Hepatocyte (in vitro differentiated cells): ENCODE data around the gene PAPPA. TPM values are rescaled to one million over a fixed set of nuclear protein-coding genes. Genes with fewer than 3 reads are reported as not detected.

ENCODE experiments used
- DNase-seq: peaks from one replicate; pipeline ENCODE4 v3.0.0-alpha.2; 2016; ENCODE audit warnings: low spot score
- H2AFZ ChIP-seq: fragments of 200-600 bp; sonication (generic); 2 replicates; pipeline ENCODE4 v1.6.0; 2016; ENCODE audit warnings: antibody characterized with exemption, mild to moderate bottlenecking
- H3K27ac ChIP-seq: fragments of 200-600 bp; sonication (generic); 2 replicates; pipeline ENCODE4 v1.5.1; 2016; ENCODE audit warnings: mild to moderate bottlenecking
- H3K27me3 ChIP-seq: fragments of 200-600 bp; sonication (generic); 2 replicates; pipeline ENCODE4 v1.6.1; 2016
- H3K36me3 ChIP-seq: fragments of 200-600 bp; sonication (generic); replicated peaks from 2 replicates; pipeline ENCODE4 v1.5.1; 2016; ENCODE audit warnings: low read depth; ENCODE audit not compliant: insufficient read depth
- H3K4me1 ChIP-seq: fragments of 200-600 bp; sonication (generic); 2 replicates; pipeline ENCODE4 v1.5.1; 2016; ENCODE audit warnings: mild to moderate bottlenecking, moderate library complexity; ENCODE audit not compliant: insufficient read depth
- H3K4me2 ChIP-seq: fragments of 200-600 bp; sonication (generic); 2 replicates; pipeline ENCODE4 v1.6.0; 2016
- H3K4me3 ChIP-seq: fragments of 200-600 bp; sonication (generic); 2 replicates; pipeline ENCODE4 v1.5.1; 2016; ENCODE audit warnings: mild to moderate bottlenecking
- H3K79me2 ChIP-seq: fragments of 200-600 bp; sonication (generic); 2 replicates; pipeline ENCODE4 v1.6.0; 2017; ENCODE audit warnings: mild to moderate bottlenecking
- H3K9me2 ChIP-seq: fragments of 200-600 bp; sonication (generic); replicated peaks from 2 replicates; pipeline ENCODE4 v1.6.0; 2017; ENCODE audit warnings: mild to moderate bottlenecking; ENCODE audit not compliant: insufficient read depth
- H3K9me3 ChIP-seq: fragments of 200-600 bp; sonication (generic); 2 replicates; pipeline ENCODE4 v1.5.1; 2016; ENCODE audit warnings: low read depth, mild to moderate bottlenecking
- H4K20me1 ChIP-seq: fragments of 200-600 bp; sonication (generic); 2 replicates; pipeline ENCODE4 v1.6.0; 2016; ENCODE audit warnings: mild to moderate bottlenecking; ENCODE audit not compliant: insufficient read depth, poor library complexity, severe bottlenecking
- EZH2 ChIP-seq: fragments of 200-600 bp; sonication (generic); IDR thresholded peaks from 2 replicates; pipeline ENCODE4 v1.6.1; 2016; ENCODE audit warnings: antibody characterized with exemption, mild to moderate bottlenecking, borderline replicate concordance
- EZH2phosphoT487 ChIP-seq: fragments of 200-600 bp; sonication (generic); IDR thresholded peaks from one replicate; pipeline ENCODE4 v1.6.1; 2018; ENCODE audit warnings: antibody characterized with exemption, mild to moderate bottlenecking, low read depth, moderate library complexity; ENCODE audit not compliant: unreplicated experiment, severe bottlenecking
- WGBS: methylation state at CpG from one replicate; pipeline ENCODE4 v1.1.6; 2016; ENCODE audit warnings: low lambda C conversion rate; ENCODE audit errors: missing lambda C conversion rate; 5-methylcytosine and 5-hydroxymethylcytosine counted together
- polyA plus RNA-seq: library from polyadenylated mRNA; unstranded; fragments of >200 nt; fragmentation: Nextera tagmentation; extraction: Ambion mirVana; gene quantifications from 2 replicates; pipeline ENCODE4 v1.2.1, GENCODE V29; 2016
- total RNA-seq: library from RNA; depleted of rRNA; stranded (reverse); fragments of >200 nt; gene quantifications from 2 replicates; pipeline ENCODE4 v1.2.3, GENCODE V29; 2014
- TF ChIP-seq, protein P1 (sequence below): fragments of 200-600 bp; sonication (generic); IDR thresholded peaks from 2 replicates; pipeline ENCODE4 v1.5.1; 2016; ENCODE audit warnings: antibody characterized with exemption, mild to moderate bottlenecking; ENCODE audit not compliant: poor library complexity

PAPPA gene
- total and polyA plus RNA-seq, 2 experiments from 2014 or later, result 2.8 to 12.3 TPM

- Histone ChIP-seq H3K27me3 (no peaks in the 10 kb centered on the region), H3K4me3 (no peak overlapping the region), H3K9me3 (no peaks in the 10 kb centered on the region), H3K79me2 (no peaks in the 10 kb centered on the region), H3K27ac (no peak overlapping the region), H3K4me2 (no peak overlapping the region), H3K9me2 (no peaks in the 10 kb centered on the region), H3K4me1 (no peaks in the 10 kb centered on the region), H2AFZ (no peak overlapping the region), H4K20me1 (no peaks in the 10 kb centered on the region), H3K36me3 (no peaks in the 10 kb centered on the region)
- 92% methylated on average over 3 of the region's 3 CpGs for WGBS
- no peak for DNase-seq
- TF ChIP-seq, protein P1, sequence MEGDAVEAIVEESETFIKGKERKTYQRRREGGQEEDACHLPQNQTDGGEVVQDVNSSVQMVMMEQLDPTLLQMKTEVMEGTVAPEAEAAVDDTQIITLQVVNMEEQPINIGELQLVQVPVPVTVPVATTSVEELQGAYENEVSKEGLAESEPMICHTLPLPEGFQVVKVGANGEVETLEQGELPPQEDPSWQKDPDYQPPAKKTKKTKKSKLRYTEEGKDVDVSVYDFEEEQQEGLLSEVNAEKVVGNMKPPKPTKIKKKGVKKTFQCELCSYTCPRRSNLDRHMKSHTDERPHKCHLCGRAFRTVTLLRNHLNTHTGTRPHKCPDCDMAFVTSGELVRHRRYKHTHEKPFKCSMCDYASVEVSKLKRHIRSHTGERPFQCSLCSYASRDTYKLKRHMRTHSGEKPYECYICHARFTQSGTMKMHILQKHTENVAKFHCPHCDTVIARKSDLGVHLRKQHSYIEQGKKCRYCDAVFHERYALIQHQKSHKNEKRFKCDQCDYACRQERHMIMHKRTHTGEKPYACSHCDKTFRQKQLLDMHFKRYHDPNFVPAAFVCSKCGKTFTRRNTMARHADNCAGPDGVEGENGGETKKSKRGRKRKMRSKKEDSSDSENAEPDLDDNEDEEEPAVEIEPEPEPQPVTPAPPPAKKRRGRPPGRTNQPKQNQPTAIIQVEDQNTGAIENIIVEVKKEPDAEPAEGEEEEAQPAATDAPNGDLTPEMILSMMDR, result no peak
- TF ChIP-seq EZH2, result no peak
- TF ChIP-seq EZH2phosphoT487, result no peak
Measured at GRCh38 chr9:116430849-116431248, 277.3 kb downstream of the PAPPA start.

- no peaks in the 10 kb centered on the region for H4K20me1 ChIP-seq
- H3K79me2 ChIP-seq, result no peaks in the 10 kb centered on the region
- TF ChIP-seq EZH2 (no peak), EZH2phosphoT487 (no peak)
- TF ChIP-seq, protein P1, result no peak
- H3K4me3 ChIP-seq, result no peak overlapping the region
- H3K4me2 ChIP-seq, result no peak overlapping the region
- H3K36me3 ChIP-seq, result no peaks in the 10 kb centered on the region
- no peaks in the 10 kb centered on the region for H3K9me3 ChIP-seq
- no peaks in the 10 kb centered on the region for H3K9me2 ChIP-seq
- H3K27ac ChIP-seq, result no peak overlapping the region
- DNase-seq, result no peak
- 80% methylated on average over 1 of the region's 1 CpG for WGBS
- no peak overlapping the region for H2AFZ ChIP-seq
- no peaks in the 10 kb centered on the region for H3K27me3 ChIP-seq
- H3K4me1 ChIP-seq, result no peaks in the 10 kb centered on the region
Measured at GRCh38 chr9:116432051-116432450, 278.5 kb downstream of the PAPPA start.

DNA sequence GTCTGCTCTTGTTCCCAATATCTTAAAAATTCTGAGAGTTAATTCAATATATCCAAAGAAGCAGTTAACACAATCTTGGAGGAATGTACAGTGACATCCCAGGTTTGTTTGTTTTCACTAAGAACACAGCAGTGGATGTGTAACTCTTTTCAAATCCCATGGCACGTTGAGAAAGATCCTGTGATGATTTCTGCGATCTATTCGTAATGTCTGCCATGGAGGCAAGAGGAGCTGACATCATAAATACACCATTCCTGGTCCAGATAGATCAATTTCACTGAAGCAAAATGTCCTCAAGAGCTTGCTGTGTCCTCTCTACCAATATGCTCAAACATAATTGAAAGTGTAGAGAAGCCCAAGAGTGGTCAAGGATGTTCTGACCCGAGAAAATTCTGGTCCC, 280.7 kb downstream of the PAPPA start:
- no peak overlapping the region for H3K27ac ChIP-seq

More for the DNA sequence above, 280.7 kb downstream of the PAPPA start:
- H3K4me3 ChIP-seq, result no peak overlapping the region
- H3K27me3 ChIP-seq, result no peaks in the 10 kb centered on the region
- no peaks in the 10 kb centered on the region for H3K36me3 ChIP-seq
- H3K79me2 ChIP-seq, result no peaks in the 10 kb centered on the region
- H2AFZ ChIP-seq, result no peak overlapping the region
- no peaks in the 10 kb centered on the region for H4K20me1 ChIP-seq
- WGBS, result 80% methylated on average over 4 of the region's 4 CpGs
- H3K4me2 ChIP-seq, result no peak overlapping the region
- H3K9me2 ChIP-seq, result no peaks in the 10 kb centered on the region
- no peaks in the 10 kb centered on the region for H3K4me1 ChIP-seq
- no peak for DNase-seq
- TF ChIP-seq, protein P1, result no peak
- TF ChIP-seq EZH2phosphoT487 (no peak), EZH2 (no peak)
- no peaks in the 10 kb centered on the region for H3K9me3 ChIP-seq
